ENCODE measurements around the gene SUPT3H. TPM values are rescaled to one million over a fixed set of nuclear protein-coding genes. Genes with fewer than 3 reads are reported as not detected.
A peak's percentile ranks its signal among the peaks of the same experiment; 100 is the strongest.

The SUPT3H gene
- total and polyA plus RNA-seq, 2 of the 13 experiments (the other 11 are each of a cell fraction or from before 2014, with no cell fraction given), result 11.9 to 36.1 TPM

DNA sequence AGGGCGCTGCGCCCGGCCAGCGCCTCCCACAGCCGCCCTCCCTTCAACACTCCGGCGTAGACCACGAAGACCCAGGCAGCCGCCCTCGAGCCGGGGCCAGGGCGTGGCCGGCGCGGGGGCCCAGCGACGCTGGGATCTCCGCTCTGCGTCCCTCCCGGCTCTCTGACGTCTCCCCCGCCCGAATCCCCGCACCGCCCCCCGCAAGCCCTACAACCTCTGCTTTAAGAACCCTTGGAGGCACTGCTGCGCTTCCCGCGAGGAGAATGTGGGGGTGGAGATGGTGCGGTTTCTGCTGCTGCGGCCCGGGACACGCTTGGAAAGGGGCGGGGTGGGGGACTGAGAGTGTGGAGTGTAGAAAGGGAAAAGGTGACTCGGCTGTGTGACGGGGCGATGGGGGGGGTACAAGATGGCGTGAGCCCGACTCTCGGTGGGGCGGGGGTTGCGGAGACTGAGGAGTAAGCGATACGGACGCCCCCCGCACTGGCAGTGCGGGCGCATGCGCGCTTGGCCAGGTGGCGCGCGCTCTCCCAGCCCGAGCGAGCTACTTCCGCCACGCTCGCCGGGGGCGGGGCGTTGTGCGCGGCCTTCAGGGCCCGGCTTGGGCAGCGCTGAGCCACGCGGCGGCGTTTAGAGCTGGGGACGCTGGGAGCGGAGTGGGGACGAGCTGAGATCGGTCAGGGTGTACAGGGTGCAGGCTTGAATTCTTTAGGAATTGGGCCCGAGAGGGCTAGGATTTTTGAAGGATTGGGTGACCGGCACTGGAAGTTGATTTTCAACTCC, at the start of gene SUPT3H (continued):
- peak; percentile 81 for TF ChIP-seq ELF4 (CRISPR knock-in tag; IDR thresholded peaks at IDR 0.05; ENCODE audit: borderline replicate concordance)
- TF ChIP-seq HNRNPUL1 (IDR thresholded peaks at IDR 0.05; ENCODE audit: low read depth, low read length), result no peak
- no peak; the same call in 1 of the 2 replicates for TF ChIP-seq ATF3 (CRISPR knock-in tag; IDR thresholded peaks at IDR 0.05)
- TF ChIP-seq ZNF276 (CRISPR knock-in tag; IDR thresholded peaks at IDR 0.05; ENCODE audit: low read depth), result peak; percentile 59; the same call in 1 of the 2 replicates
- 0 out of 2 replicates have a peak, but pooled peaks have one; percentile 37 for TF ChIP-seq RXRB (CRISPR knock-in tag; IDR thresholded peaks at IDR 0.05; ENCODE audit: borderline replicate concordance)
- peak; percentile 78 for TF ChIP-seq SMAD3 (CRISPR knock-in tag; IDR thresholded peaks at IDR 0.05)
- peak; percentile 87 for TF ChIP-seq ETV5 (CRISPR knock-in tag; IDR thresholded peaks at IDR 0.05; ENCODE audit: borderline replicate concordance)
- TF ChIP-seq, protein P1, sequence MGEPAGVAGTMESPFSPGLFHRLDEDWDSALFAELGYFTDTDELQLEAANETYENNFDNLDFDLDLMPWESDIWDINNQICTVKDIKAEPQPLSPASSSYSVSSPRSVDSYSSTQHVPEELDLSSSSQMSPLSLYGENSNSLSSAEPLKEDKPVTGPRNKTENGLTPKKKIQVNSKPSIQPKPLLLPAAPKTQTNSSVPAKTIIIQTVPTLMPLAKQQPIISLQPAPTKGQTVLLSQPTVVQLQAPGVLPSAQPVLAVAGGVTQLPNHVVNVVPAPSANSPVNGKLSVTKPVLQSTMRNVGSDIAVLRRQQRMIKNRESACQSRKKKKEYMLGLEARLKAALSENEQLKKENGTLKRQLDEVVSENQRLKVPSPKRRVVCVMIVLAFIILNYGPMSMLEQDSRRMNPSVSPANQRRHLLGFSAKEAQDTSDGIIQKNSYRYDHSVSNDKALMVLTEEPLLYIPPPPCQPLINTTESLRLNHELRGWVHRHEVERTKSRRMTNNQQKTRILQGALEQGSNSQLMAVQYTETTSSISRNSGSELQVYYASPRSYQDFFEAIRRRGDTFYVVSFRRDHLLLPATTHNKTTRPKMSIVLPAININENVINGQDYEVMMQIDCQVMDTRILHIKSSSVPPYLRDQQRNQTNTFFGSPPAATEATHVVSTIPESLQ (CRISPR knock-in tag; conservative IDR thresholded peaks at IDR 0.05), result no peak
- peak; percentile 72 for TF ChIP-seq ZNF12 (CRISPR knock-in tag; IDR thresholded peaks at IDR 0.05)
- 0 out of 2 replicates have a peak, but pooled peaks have one; percentile 59 for TF ChIP-seq ZFYVE20 (CRISPR knock-in tag; IDR thresholded peaks at IDR 0.05; ENCODE audit: borderline replicate concordance, low read depth)
- TF ChIP-seq MAZ (IDR thresholded peaks at IDR 0.05; ENCODE audit: borderline replicate concordance, low read depth, low read length), result peak; percentile 98
- peak; percentile 94 for TF ChIP-seq MAZ (CRISPR knock-in tag; IDR thresholded peaks at IDR 0.05; ENCODE audit: low read depth)
- TF ChIP-seq DMTF1 (CRISPR knock-in tag; IDR thresholded peaks at IDR 0.05), result 0 out of 2 replicates have a peak, but pooled peaks have one; percentile 40
- TF ChIP-seq, protein P2, sequence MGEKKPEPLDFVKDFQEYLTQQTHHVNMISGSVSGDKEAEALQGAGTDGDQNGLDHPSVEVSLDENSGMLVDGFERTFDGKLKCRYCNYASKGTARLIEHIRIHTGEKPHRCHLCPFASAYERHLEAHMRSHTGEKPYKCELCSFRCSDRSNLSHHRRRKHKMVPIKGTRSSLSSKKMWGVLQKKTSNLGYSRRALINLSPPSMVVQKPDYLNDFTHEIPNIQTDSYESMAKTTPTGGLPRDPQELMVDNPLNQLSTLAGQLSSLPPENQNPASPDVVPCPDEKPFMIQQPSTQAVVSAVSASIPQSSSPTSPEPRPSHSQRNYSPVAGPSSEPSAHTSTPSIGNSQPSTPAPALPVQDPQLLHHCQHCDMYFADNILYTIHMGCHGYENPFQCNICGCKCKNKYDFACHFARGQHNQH (CRISPR knock-in tag; IDR thresholded peaks at IDR 0.05), result peak; percentile 73
- TF ChIP-seq SOX5 (CRISPR knock-in tag; IDR thresholded peaks at IDR 0.05; ENCODE audit: borderline replicate concordance), result peak; percentile 62; the same call in 1 of the 2 replicates
- no peak for TF ChIP-seq ZEB1 (IDR thresholded peaks at IDR 0.05; ENCODE audit: insufficient replicate concordance, low read depth)
- TF ChIP-seq HMG20B (CRISPR knock-in tag; conservative IDR thresholded peaks at IDR 0.05), result no peak
- TF ChIP-seq RBFOX2 (IDR thresholded peaks at IDR 0.05; ENCODE audit: low read depth, low read length), result peak; percentile 99
- 0 out of 2 replicates have a peak, but pooled peaks have one; percentile 49 for TF ChIP-seq TSC22D2 (CRISPR knock-in tag; IDR thresholded peaks at IDR 0.05; ENCODE audit: borderline replicate concordance)

Data from HepG2 (cell line).